RKO (cell line): Measurements from ENCODE around the gene ATP6V0A4.

ENCODE experiments used
- DNase-seq: peaks from one replicate; pipeline ENCODE4 v3.0.0-alpha.2; 2016; ENCODE audit warnings: low spot score

The ATP6V0A4 gene

GRCh38 chr7:138662076-138662990 is 135.7 kb downstream of the ATP6V0A4 start:
- no peak for DNase-seq

DNA sequence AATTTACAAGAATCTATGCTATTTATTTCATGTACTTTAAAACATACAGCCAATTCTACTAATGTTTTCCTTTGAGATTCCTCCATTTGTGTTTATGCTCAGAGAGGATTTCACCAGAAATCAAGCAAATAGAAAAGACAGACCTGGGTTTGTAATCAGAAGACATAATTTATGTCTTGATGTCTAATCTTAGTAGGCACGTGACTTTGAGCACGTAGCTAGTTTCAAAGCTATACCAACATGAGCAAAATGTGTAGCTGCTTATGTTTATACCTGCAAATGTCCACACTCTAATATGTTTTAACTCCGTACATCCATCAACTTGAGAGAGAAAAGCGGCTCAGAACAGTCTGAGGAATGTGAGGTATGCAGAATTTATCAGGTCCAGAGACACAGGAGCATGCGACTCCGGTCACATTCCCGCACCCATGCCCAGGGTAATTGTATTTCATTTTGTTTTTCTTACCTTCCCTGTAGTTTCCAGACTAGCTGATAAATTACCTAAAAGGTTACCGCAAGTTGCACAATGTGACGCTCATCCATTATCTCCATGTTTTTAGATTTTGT is 136.8 kb downstream of the ATP6V0A4 start:
- DNase-seq: no peak

- DNase-seq: no peak
Observed at GRCh38 chr7:138658889-138659288, 139.1 kb downstream of the ATP6V0A4 start.

GRCh38 chr7:138657854-138658386 is 140.1 kb downstream of the ATP6V0A4 start:
- DNase-seq: no peak

DNA sequence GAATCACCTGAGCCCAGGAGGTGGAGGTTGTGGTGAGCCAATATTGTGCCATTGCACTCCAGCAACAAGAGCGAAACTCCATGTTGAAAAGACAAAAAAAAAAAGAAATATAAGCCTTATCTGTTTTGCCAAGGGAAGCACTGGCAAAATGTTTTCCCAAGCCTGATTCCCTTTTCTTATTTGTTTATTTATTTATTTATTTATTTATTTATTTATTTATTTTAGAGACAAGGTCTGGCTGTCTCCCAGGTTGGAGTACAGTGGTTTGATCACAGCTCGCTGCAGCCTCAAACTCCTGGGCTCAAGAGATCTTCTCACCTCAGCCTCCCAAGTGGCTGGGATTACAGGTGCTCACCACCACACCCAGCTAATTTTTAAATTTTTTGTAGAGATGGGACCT is 141.0 kb downstream of the ATP6V0A4 start:
- DNase-seq: no peak
